ENCODE results near the gene FOXJ3. TPM values are rescaled to one million over a fixed set of nuclear protein-coding genes. Genes with fewer than 3 reads are reported as not detected.

Gene FOXJ3
- total and polyA plus RNA-seq, 2 of the 4 experiments (the other 2 are of a cell fraction): 16.7 to 30.5 TPM

DNA sequence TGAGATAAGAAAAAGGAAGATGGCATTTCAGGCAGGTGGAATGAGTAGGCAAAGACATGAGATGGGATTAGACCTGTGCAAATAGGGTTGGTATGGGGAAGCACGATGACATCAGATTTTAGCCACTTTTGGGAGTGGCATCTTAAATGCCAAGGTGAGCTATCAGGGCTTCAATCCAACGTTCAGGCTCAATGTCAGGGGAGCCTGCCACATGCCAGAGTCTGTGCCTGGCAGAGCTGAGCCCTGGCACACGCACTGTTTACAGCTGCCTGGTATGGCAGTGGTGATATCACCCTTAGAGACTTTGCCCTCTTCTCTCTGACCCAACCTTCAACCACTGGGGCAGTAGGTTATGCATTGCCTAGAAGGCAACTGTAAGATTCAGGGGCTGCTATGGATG, 182.9 kb downstream of the FOXJ3 start:
- no peak overlapping the region for H2AFZ ChIP-seq (replicated peaks; ENCODE audit: low read length, poor library complexity)
- no peak overlapping the region for H3K14ac ChIP-seq (replicated peaks; ENCODE audit: low read depth, low read length)
- in situ Hi-C loops (cut with MboI; ENCODE audit: low sequenced_read_pairs) (no loop called here), intact Hi-C loops (cut with micrococcal nuclease) (no loop called here), dilution Hi-C loops (cut with HindIII; ENCODE audit: low sequenced_read_pairs, unreplicated experiment) (no loop called here)
- no peak overlapping the region for H3K27ac ChIP-seq (ENCODE audit: insufficient read depth, low read length)
- H3K4ac ChIP-seq (ENCODE audit: low read depth, low read length): no peak overlapping the region
- H4K91ac ChIP-seq (ENCODE audit: insufficient read depth, low read depth, low read length): no peak overlapping the region
- H2BK20ac ChIP-seq (ENCODE audit: low read depth, low read length): no peak overlapping the region
- H2BK15ac ChIP-seq (ENCODE audit: low read depth, low read length): no peak overlapping the region
- DNase-seq: no peak
- 0 out of 2 replicates have a peak, but pooled peaks cover 3% of the 10 kb centered on the region for H3K9me1 ChIP-seq (ENCODE audit: insufficient read depth, low read length)
- H3K4me3 ChIP-seq (ENCODE audit: insufficient read depth, low read depth, low read length): no peak overlapping the region
- H4K8ac ChIP-seq (ENCODE audit: low read depth in 2 of 2, low read length in 2 of 2): no peak overlapping the region
- H2BK120ac ChIP-seq (ENCODE audit: low read depth, low read length): no peak overlapping the region
- no TSS peak for BruUV-seq (replicated peaks)
- no CpG with 5 or more reads among the region's 3 CpGs for WGBS, 2 experiments (ENCODE audit: extremely low coverage in 2 of 2, insufficient read length in 1 of 2)
- H3K56ac ChIP-seq (ENCODE audit: extremely low read depth, insufficient read depth, low read length): no peak overlapping the region
- H4K20me1 ChIP-seq (ENCODE audit: insufficient read depth, low read length): no peaks in the 10 kb centered on the region
- no peak overlapping the region for H3K23ac ChIP-seq (ENCODE audit: low read depth, low read length)
- H3K79me1 ChIP-seq (ENCODE audit: low read depth in 1 of 2, low read length in 2 of 2): no peaks in the 10 kb centered on the region
- H3K9me3 ChIP-seq (ENCODE audit: control insufficient read depth, insufficient read depth, low read length): no peaks in the 10 kb centered on the region
- no peak overlapping the region for H4K5ac ChIP-seq (ENCODE audit: low read depth, low read length)
- peaks cover 39% of the 10 kb centered on the region for H3K27me3 ChIP-seq (ENCODE audit: control insufficient read depth, insufficient read depth, low read length)
- ChIA-PET CTCF (no interaction called here), POLR2A (ENCODE audit: unreplicated experiment) (no interaction called here)
- H2AK9ac ChIP-seq (replicated peaks; ENCODE audit: low read depth, low read length, poor library complexity): no peak overlapping the region
- no peak overlapping the region for H3K4me2 ChIP-seq (ENCODE audit: low read depth, low read length)
- no peak overlapping the region for H3K18ac ChIP-seq (ENCODE audit: low read depth, low read length)
- no peak overlapping the region for H2AK5ac ChIP-seq (ENCODE audit: low read depth, low read length)
- no peak overlapping the region for H2BK5ac ChIP-seq (ENCODE audit: low read depth, low read length, poor library complexity, severe bottlenecking)
- TF ChIP-seq SMC3 (IDR thresholded peaks at IDR 0.05; ENCODE audit: low read depth, low read length): no peak
- TF ChIP-seq POLR2A (IDR thresholded peaks at IDR 0.05; ENCODE audit: low read depth, low read length): no peak
- TF ChIP-seq NFE2L2 (IDR thresholded peaks at IDR 0.05; ENCODE audit: low read depth, low read length): no peak
- TF ChIP-seq, protein P1, sequence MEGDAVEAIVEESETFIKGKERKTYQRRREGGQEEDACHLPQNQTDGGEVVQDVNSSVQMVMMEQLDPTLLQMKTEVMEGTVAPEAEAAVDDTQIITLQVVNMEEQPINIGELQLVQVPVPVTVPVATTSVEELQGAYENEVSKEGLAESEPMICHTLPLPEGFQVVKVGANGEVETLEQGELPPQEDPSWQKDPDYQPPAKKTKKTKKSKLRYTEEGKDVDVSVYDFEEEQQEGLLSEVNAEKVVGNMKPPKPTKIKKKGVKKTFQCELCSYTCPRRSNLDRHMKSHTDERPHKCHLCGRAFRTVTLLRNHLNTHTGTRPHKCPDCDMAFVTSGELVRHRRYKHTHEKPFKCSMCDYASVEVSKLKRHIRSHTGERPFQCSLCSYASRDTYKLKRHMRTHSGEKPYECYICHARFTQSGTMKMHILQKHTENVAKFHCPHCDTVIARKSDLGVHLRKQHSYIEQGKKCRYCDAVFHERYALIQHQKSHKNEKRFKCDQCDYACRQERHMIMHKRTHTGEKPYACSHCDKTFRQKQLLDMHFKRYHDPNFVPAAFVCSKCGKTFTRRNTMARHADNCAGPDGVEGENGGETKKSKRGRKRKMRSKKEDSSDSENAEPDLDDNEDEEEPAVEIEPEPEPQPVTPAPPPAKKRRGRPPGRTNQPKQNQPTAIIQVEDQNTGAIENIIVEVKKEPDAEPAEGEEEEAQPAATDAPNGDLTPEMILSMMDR (conservative IDR thresholded peaks at IDR 0.05; ENCODE audit: low read depth, low read length): no peak
- TF ChIP-seq RAD21 (IDR thresholded peaks at IDR 0.05; ENCODE audit: low read length): no peak
- TF ChIP-seq, protein P2, sequence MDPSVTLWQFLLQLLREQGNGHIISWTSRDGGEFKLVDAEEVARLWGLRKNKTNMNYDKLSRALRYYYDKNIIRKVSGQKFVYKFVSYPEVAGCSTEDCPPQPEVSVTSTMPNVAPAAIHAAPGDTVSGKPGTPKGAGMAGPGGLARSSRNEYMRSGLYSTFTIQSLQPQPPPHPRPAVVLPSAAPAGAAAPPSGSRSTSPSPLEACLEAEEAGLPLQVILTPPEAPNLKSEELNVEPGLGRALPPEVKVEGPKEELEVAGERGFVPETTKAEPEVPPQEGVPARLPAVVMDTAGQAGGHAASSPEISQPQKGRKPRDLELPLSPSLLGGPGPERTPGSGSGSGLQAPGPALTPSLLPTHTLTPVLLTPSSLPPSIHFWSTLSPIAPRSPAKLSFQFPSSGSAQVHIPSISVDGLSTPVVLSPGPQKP (IDR thresholded peaks at IDR 0.05; ENCODE audit: borderline replicate concordance, low read depth, low read length): no peak
- no peak for TF ChIP-seq FOS (IDR thresholded peaks at IDR 0.05; ENCODE audit: low read depth, low read length)
- TF ChIP-seq CEBPB (IDR thresholded peaks at IDR 0.05; ENCODE audit: low read depth, low read length): no peak
- TF ChIP-seq MAFK (IDR thresholded peaks at IDR 0.05; ENCODE audit: low read depth, low read length): no peak
- TF ChIP-seq MXI1 (IDR thresholded peaks at IDR 0.05; ENCODE audit: borderline replicate concordance, low read depth, low read length): no peak
- TF ChIP-seq BHLHE40 (IDR thresholded peaks at IDR 0.05; ENCODE audit: low read depth, low read length): no peak
- no peak for TF ChIP-seq CHD1 (IDR thresholded peaks at IDR 0.05; ENCODE audit: low read depth, low read length)
- TF ChIP-seq RFX5 (IDR thresholded peaks at IDR 0.05; ENCODE audit: low read depth, low read length): no peak
- no peak for TF ChIP-seq RCOR1 (IDR thresholded peaks at IDR 0.05; ENCODE audit: insufficient replicate concordance, low read length)
- TF ChIP-seq MAZ (IDR thresholded peaks at IDR 0.05; ENCODE audit: borderline replicate concordance, low read depth, low read length): no peak
- TF ChIP-seq, protein P3, sequence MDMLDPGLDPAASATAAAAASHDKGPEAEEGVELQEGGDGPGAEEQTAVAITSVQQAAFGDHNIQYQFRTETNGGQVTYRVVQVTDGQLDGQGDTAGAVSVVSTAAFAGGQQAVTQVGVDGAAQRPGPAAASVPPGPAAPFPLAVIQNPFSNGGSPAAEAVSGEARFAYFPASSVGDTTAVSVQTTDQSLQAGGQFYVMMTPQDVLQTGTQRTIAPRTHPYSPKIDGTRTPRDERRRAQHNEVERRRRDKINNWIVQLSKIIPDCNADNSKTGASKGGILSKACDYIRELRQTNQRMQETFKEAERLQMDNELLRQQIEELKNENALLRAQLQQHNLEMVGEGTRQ (IDR thresholded peaks at IDR 0.05; ENCODE audit: low read depth, low read length): no peak
- H3K4me1 ChIP-seq (ENCODE audit: control insufficient read depth, insufficient read depth, low read length): no peaks in the 10 kb centered on the region
- H3K9ac ChIP-seq (ENCODE audit: low read depth, low read length): no peak overlapping the region
- H3K36me3 ChIP-seq (ENCODE audit: control insufficient read depth, insufficient read depth, low read length): no peaks in the 10 kb centered on the region
- ATAC-seq (ENCODE audit: low read depth): no peak

Data from IMR-90 (cell line).